Measurements from ENCODE around the gene PRKACB.

The PRKACB gene

DNA sequence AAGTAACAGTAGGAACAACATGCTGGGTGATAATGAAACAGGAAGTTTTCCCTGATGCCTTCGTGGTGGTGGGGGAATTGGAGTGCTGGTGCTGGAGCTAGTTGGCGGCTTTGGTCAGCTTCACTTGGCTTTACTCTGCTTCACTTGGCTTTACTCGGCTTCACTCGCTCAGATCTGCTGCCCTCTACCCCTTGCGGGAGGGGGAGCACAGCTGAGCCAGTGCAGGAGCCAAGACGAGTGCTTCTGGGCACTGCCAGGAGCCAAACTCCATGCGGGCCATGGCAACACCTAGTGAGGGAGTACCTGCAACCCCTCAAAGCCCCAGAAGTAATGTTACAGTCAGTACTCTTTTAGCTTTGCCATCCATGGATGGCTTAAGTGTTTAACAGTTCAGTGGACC lies 10.6 kb upstream of the PRKACB start:
- in situ Hi-C loops (cut with MboI; ENCODE audit: low sequenced_read_pairs, unreplicated experiment) = loop anchor here (25.0 kb wide), 2 partner anchors 504 to 629 kb away; no protein-coding TSS in a partner anchor
- no peak for DNase-seq (ENCODE audit: low spot score)

DNA sequence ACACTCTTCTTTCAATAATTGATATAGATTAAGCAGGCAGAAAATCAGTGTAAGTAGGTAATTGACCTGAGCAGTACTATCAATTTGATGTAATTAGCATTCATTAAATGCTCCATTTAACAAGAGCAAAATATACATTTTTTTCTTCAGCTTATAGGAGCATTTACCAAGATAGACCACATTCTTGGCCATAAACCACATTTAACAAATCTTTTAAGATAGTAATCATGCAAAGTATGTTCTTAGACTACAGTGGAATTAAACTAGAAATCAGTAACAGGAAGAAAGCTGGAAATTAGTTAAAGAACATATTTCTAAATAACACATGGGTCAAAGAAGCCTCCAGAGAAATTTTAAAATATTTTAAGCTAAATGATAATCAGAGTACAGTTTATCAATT lies 8.7 kb upstream of the PRKACB start:
- TF ChIP-seq, protein P1, sequence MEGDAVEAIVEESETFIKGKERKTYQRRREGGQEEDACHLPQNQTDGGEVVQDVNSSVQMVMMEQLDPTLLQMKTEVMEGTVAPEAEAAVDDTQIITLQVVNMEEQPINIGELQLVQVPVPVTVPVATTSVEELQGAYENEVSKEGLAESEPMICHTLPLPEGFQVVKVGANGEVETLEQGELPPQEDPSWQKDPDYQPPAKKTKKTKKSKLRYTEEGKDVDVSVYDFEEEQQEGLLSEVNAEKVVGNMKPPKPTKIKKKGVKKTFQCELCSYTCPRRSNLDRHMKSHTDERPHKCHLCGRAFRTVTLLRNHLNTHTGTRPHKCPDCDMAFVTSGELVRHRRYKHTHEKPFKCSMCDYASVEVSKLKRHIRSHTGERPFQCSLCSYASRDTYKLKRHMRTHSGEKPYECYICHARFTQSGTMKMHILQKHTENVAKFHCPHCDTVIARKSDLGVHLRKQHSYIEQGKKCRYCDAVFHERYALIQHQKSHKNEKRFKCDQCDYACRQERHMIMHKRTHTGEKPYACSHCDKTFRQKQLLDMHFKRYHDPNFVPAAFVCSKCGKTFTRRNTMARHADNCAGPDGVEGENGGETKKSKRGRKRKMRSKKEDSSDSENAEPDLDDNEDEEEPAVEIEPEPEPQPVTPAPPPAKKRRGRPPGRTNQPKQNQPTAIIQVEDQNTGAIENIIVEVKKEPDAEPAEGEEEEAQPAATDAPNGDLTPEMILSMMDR (IDR thresholded peaks at IDR 0.05; ENCODE audit: borderline replicate concordance, control extremely low read depth, extremely low read depth, insufficient read depth, missing control alignments) = no peak
- no peak for DNase-seq (ENCODE audit: low spot score)
- in situ Hi-C loops (cut with MboI; ENCODE audit: low sequenced_read_pairs, unreplicated experiment) = loop anchor here (25.0 kb wide), 2 partner anchors 502 to 627 kb away; no protein-coding TSS in a partner anchor

More for the DNA sequence above, 10.6 kb upstream of the PRKACB start:
- TF ChIP-seq, protein P1 (IDR thresholded peaks at IDR 0.05; ENCODE audit: borderline replicate concordance, control extremely low read depth, extremely low read depth, insufficient read depth, missing control alignments) = no peak

DNA sequence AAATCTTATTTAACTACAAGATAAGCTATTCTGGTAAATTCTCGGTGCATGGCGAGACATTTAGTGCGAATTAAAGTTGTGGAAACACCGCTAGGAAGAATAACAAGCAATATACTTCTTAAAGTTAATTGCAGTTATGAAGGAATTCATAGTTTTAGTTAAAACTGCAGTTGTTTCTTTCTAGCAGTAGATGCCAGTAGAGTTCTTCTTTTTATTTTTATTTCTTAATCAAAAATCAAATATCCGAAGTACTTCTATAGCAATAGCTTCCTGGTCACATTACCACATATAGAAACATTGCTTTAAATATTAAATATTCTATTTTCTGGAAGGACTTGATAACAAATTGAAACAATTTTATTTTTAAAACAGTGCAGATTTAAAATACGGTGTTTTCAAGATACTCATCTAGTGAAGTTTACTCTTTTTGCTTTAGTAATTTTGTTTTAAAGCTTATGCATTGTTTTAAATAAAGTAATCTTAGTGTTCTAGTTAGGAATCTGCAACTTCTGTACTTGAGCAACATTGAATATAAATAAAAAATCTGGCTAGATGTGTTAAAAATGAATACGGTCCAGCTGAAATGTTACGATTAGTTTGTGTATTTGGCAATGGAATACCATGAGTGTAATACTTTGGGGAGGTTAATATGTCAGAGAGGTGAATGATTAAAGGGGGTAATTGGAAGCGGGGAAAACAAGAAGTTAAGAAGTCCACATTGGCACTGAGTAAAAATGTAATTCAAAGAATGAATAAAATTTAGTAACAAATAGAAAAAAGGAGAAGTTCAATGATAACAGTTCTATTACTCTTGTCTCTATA lies 2.7 kb upstream of the PRKACB start:
- TF ChIP-seq, protein P1 (IDR thresholded peaks at IDR 0.05; ENCODE audit: borderline replicate concordance, control extremely low read depth, extremely low read depth, insufficient read depth, missing control alignments) = peak; percentile 5
- in situ Hi-C loops (cut with MboI; ENCODE audit: low sequenced_read_pairs, unreplicated experiment) = loop anchor here (10.0 to 25.0 kb wide), 3 partner anchors 293 to 621 kb away; no protein-coding TSS in a partner anchor
- no peak for DNase-seq (ENCODE audit: low spot score)

DNA sequence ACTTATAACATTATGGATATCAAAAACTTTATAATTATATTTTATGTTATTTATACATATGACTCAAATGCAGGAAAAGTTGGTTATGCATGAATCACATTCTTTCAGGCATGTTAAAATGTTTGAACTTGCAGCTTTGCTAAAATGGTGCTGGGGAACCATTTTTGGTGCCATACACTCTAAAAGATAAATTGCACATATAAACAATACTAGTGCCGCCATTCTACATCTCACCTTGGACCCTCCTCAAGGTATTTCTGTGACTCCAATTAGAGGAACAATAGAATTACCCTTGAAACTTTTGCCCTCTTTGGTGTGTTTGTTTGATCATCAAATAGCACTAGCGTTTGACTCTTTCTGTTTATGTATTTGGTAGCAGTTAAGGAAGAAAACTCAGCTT lies 997 bp downstream of the PRKACB start:
- no peak for DNase-seq (ENCODE audit: low spot score)
- in situ Hi-C loops (cut with MboI; ENCODE audit: low sequenced_read_pairs, unreplicated experiment) = loop anchor here (10.0 to 25.0 kb wide), 3 partner anchors 290 to 617 kb away; no protein-coding TSS in a partner anchor
- TF ChIP-seq, protein P1 (IDR thresholded peaks at IDR 0.05; ENCODE audit: borderline replicate concordance, control extremely low read depth, extremely low read depth, insufficient read depth, missing control alignments) = no peak

DNA sequence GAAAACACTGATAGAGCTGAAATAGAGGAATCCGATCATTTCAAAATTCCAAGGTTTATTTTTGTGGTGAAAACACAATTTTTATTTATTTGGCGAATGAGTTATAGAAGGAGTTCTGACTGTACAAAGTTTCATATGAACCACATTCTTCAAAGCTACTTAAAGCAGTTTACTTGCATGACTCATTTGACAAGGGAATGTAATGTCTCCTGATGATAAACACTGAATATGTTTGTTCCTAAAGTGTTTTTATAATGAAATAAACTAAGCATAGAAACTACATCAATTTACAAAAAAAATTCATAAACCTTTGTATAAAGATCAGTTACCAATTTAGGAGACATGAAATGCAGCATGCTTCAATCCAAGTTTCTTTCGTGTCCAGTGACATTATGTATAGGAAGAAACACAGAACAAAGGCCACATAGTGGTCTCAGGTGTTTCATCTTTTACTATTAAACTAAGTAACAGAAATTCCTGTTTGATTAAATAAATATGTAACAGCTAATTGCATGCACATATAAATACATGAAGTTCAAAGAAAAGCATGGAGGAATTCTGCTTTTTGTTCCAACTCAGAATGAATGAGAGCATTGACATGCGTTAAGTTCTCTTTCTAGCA lies 2.5 kb downstream of the PRKACB start:
- no peak for DNase-seq (ENCODE audit: low spot score)
- TF ChIP-seq, protein P1 (IDR thresholded peaks at IDR 0.05; ENCODE audit: borderline replicate concordance, control extremely low read depth, extremely low read depth, insufficient read depth, missing control alignments) = no peak
- in situ Hi-C loops (cut with MboI; ENCODE audit: low sequenced_read_pairs, unreplicated experiment) = loop anchor here (10.0 to 25.0 kb wide), 3 partner anchors 288 to 616 kb away; no protein-coding TSS in a partner anchor

DNA sequence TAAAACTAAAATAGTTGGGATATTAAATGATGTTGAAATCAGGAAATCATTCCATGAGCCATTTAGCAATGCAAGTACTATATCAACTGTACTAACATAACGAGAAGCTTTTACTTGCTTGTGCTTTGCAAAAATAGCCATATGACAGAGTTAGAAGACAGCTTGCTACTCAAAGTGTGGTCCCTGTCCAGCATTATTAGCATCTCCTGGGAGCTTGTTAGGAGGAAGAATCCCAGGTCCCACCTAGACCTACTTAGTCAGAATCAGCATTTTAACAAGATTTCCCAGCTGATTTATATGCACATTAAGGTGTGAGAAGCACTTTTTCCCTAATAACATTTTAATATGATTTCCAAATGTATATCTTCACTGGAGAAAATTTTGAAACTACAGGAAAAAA lies 4.7 kb downstream of the PRKACB start:
- DNase-seq (ENCODE audit: low spot score) = no peak
- in situ Hi-C loops (cut with MboI; ENCODE audit: low sequenced_read_pairs, unreplicated experiment) = loop anchor here (10.0 to 25.0 kb wide), 3 partner anchors 286 to 614 kb away; no protein-coding TSS in a partner anchor
- TF ChIP-seq, protein P1 (IDR thresholded peaks at IDR 0.05; ENCODE audit: borderline replicate concordance, control extremely low read depth, extremely low read depth, insufficient read depth, missing control alignments) = no peak
